GM21737 (cell line): ENCODE results near the gene CSTB.

ENCODE experiments used
- ATAC-seq: cut with Tn5 transposase; IDR thresholded peaks from one replicate; pipeline ENCODE4 v1.9.1; 2021; ENCODE audit warnings: mild to moderate bottlenecking, moderate library complexity; ENCODE audit not compliant: unreplicated experiment

CSTB gene

GRCh38 chr21:43793243-43793642 is 17.1 kb upstream of the CSTB start:
- no peak for ATAC-seq

DNA sequence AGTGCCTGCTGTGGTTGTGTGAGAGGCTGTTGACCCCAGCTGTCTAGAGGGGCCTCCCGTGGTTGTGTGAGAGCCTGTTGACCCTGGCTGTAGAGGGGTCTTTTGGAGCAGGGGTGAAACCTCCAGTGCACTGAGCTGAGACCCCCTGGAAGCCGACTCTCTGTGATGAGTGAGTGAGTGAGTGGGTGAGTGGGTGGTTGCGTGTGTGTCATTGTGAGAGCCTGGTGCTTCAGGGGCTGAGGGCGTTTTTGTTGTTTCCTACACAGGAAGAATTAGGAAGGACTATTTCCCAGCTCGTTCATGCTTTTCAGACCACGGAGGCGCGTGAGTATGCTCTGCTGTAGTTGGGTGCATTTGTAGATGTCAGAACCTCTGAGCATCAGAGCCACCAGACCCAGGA is 16.3 kb upstream of the CSTB start:
- ATAC-seq, result no peak

- no peak for ATAC-seq
These were observed 14.0 kb upstream of the CSTB start for GRCh38 chr21:43790010-43790524.

- ATAC-seq, result peak; percentile 86
These were observed 13.3 kb upstream of the CSTB start, which contains the start of gene RRP1 for GRCh38 chr21:43789276-43790009. TSS of gene RRP1 (plus strand) at chr21:43789577. CDS start at chr21:43789630, 53 bp downstream.

- ATAC-seq, result no peak
These were observed 10.8 kb upstream of the CSTB start for GRCh38 chr21:43786807-43787440.

DNA sequence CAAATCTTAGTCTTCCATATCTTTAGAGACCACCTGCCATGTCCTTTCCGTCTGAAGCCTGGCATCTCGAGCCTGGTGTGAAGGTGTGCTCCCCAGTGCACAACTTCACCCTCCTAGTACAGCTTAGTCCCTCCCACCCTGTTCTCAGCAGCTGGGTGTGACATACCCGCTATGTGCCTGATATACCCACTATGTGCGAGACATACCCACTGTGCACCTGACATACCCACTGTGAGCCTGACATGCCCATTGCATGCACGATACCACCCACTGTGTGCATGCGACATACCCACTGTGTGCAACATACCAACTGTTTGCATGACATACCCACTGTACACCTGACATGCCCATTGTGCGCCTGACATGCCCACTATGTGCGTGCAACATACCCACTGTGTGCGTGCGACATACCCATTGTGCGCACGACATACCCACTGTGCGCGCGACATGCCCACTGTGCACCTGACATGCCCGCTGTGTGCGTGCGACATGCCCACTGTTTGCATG is 10.2 kb upstream of the CSTB start:
- no peak for ATAC-seq

DNA sequence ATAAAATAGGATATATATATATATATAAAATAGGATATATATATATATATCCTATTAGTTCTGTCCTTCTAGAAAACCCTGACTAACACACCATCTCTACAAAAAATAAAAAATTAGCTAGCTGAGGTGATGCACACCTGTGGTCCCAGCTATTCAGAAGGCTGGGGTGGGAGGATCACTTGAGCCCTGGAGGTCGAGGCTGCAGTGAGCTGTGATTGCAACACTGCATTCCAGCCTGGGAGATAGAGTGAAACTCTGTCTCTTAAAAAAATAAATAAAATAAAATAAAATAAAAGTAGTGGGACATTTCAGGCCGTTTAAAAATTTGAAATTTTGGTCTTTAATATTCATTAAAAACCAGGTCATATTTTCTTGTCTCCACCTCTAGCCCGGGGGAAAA is 9.0 kb upstream of the CSTB start:
- ATAC-seq, result no peak

- ATAC-seq, result no peak
These were observed 7.1 kb upstream of the CSTB start for GRCh38 chr21:43783098-43783700.

GRCh38 chr21:43782431-43783097 is 6.5 kb upstream of the CSTB start:
- ATAC-seq, result no peak

DNA sequence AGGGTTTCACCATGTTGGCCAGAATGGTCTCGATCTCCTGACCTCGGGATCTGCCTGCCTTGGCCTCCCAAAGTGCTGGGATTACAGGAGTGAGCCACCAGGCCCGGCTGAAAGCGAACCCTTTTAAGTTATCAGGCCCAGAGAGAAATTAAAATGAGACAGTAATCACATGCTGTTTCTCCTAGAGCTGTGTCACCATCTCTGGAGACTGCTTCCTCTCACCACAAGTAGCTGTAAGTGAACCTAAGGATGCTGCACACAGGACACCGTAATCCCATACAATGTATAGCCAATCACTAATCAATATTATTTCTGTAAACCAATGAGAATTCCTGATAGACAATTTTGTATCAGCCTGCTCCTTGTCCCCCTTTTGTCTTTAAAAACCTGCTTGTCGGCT is 5.7 kb upstream of the CSTB start:
- ATAC-seq, result no peak

GRCh38 chr21:43779660-43780059 is 3.6 kb upstream of the CSTB start:
- no peak for ATAC-seq

GRCh38 chr21:43778469-43779335 is 2.6 kb upstream of the CSTB start:
- no peak for ATAC-seq

DNA sequence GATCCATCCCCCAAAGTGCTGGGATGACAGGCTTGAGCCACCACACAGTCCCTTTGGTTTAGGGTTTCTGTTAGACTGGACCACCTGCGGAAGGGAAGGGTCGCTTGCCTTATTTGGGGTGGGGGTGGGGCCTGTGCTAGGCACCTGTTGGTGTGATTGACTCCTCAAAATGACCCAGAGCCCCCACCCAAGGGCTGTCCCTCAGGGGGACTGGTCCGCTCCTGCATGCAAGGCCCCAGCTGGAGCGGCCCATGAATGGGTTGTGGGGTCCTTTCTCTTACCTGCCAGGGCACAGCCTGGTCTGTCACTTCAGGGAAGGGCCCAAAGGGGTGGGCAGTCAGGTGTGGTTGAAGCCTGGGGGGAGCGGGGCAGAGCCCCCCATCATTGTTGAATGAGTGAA is 1.8 kb upstream of the CSTB start:
- ATAC-seq, result no peak

GRCh38 chr21:43775190-43775589 is 918 bp downstream of the CSTB start:
- ATAC-seq, result no peak

DNA sequence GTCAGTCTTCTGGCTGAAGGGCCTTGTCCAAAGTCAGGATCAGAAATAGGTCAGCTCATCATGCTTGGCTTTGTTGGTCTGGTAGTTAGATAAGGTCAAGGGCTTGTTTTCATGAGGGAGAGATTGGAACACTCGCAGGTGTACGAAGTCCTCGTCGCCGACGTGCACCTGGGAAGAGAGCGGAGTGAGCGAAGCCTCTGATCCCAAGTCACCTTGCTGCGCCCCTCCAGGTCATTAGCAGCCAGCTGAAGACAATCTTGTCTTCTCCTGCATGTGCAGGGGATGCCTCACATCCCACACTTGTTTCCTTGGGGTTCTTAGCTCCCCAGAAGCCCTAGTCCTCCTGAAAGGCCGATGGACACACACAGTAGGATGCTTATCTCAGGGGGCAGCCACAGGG is 1.9 kb downstream of the CSTB start:
- no peak for ATAC-seq

DNA sequence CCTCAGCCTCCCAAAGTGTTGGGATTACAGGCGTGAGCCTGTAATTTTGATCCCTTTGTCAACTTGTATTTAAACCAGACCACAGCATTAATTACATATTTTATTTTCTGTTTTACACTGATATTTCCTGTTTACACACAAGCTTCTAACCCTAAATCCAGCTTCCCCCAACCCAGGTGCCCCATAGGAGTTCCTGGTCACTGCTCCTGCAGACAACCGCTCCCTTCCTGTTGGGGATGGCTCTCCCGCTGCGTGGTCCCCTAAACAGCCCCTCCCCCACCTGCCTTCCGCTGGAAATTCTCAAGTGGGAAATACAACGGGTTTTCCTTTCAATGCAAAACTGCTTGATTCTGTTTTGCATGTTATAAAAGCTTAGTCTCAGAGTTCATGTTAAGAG is 3.7 kb downstream of the CSTB start:
- no peak for ATAC-seq

DNA sequence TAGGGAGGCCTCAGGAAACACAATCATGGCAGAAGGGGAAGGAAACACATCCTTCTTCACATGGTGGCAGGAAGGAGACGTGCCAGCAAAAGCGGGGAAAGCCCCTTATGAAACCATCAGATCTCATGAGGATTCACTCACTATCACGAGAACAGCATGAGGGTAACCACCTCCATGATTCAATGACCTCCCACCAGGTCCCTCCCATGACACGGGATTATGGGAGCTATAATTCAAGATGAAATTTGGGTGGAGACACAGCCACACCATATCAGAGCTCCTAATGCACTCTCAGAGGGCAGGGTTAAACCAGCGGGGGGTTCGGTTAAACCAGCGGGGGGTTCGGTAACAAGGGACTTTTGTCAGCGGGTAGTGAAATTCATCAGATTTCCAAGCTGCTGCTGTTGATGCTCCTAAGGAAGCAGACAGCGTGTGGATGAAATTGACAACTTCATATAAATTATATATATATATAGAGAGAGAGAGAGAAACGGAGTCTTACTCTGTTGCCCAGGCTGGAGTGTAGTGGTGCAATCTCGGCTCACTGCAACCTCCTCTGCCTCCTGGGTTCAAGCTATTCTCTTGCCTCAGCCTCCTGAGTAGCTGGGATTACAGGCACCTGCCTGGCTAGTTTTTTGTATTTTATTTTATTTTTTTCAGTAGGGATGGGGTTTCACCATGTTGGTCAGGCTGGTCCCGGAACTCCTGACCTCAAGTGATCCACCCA is 4.2 kb downstream of the CSTB start:
- ATAC-seq, result no peak

DNA sequence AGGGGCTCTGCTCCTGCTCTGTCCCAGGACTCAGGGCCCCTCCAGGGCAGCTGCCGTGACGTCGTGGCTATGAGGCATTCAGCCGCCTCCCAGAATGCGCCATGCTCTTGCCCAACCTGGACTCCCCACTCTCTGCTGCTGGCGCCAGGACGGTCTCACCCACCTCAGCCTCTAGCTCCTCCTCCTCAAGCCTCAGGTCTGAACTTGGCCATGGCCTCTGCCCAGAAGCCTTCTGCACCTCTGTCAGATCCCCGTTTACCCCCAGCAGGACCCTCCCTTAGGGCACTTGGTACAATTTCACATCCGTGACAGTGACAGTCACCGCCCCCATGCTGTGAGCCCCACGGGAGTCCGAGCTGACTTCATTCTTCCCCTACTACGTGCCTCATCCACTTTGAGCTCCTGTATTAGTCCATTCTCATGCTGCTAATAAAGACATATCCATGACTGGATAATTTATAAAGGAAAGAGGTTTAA is 4.9 kb downstream of the CSTB start:
- no peak for ATAC-seq

GRCh38 chr21:43770066-43770655 is 5.9 kb downstream of the CSTB start:
- no peak for ATAC-seq
